Measurements from ENCODE around the gene TERC.

TERC gene

DNA sequence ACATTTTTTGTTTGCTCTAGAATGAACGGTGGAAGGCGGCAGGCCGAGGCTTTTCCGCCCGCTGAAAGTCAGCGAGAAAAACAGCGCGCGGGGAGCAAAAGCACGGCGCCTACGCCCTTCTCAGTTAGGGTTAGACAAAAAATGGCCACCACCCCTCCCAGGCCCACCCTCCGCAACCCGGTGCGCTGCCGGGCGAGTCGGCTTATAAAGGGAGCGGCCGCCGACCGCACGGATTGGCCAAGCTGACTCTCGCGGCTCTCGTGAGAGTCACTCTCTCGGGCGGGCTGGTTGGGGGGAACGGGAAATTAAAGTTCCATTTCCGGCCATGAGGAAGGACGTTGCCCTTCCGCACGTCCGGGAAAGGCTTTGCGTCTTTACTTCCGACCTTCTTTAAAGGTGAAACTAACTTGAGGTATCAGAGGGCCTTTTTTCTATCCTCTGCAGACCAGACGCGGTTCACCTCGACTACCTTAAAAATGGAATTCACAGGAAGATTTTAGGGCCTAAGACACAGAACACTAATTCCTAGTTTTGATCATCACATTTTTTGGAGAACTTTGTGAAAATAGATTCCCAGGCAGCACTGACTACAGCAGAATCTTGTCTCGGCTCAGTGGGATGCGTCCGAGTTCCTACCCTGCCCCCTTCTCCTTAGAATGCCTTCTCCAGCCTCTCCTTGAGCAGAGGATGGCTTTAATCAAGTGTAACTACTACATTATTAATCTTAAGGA, at the start of gene TERC:
TERC (minus strand) TSS at position 179 of the 731 bp plus-strand sequence.
- H2AFZ ChIP-seq (ENCODE audit: low read depth, low read length): peak within 1 kb of the TSS; percentile 97
- no peaks in the 10 kb centered on the region for H4K20me1 ChIP-seq (ENCODE audit: insufficient read depth, low read length)
- TF ChIP-seq EZH2 (IDR thresholded peaks at IDR 0.05; ENCODE audit: borderline replicate concordance, low read depth, low read length, severe bottlenecking): no peak
- TF ChIP-seq, protein P1, sequence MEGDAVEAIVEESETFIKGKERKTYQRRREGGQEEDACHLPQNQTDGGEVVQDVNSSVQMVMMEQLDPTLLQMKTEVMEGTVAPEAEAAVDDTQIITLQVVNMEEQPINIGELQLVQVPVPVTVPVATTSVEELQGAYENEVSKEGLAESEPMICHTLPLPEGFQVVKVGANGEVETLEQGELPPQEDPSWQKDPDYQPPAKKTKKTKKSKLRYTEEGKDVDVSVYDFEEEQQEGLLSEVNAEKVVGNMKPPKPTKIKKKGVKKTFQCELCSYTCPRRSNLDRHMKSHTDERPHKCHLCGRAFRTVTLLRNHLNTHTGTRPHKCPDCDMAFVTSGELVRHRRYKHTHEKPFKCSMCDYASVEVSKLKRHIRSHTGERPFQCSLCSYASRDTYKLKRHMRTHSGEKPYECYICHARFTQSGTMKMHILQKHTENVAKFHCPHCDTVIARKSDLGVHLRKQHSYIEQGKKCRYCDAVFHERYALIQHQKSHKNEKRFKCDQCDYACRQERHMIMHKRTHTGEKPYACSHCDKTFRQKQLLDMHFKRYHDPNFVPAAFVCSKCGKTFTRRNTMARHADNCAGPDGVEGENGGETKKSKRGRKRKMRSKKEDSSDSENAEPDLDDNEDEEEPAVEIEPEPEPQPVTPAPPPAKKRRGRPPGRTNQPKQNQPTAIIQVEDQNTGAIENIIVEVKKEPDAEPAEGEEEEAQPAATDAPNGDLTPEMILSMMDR (IDR thresholded peaks at IDR 0.05; ENCODE audit: borderline replicate concordance, extremely low read depth, low read length, poor library complexity, severe bottlenecking): no peak
- H3K9ac ChIP-seq (ENCODE audit: low read depth, low read length): peak within 1 kb of the TSS; percentile 86
- no peaks in the 10 kb centered on the region for H3K9me3 ChIP-seq (ENCODE audit: insufficient read depth, low read length, severe bottlenecking)
- peak within 1 kb of the TSS; percentile 73 to 91 for H3K4me3 ChIP-seq (ENCODE audit: low read depth in 1 of 2, low read length in 2 of 2)
- peak within 1 kb of the TSS; percentile 94 for H3K27ac ChIP-seq (ENCODE audit: low read length)
- no peaks in the 10 kb centered on the region for H3K79me2 ChIP-seq (ENCODE audit: insufficient read depth, low read length)
- DNase-seq: peak; percentile 93
- ATAC-seq (ENCODE audit: insufficient read depth, low read depth): peak; percentile 87
- no peaks in the 10 kb centered on the region for H3K27me3 ChIP-seq (ENCODE audit: insufficient read depth, low read length, poor library complexity)
- peaks cover 31% of the 10 kb centered on the region for H3K4me1 ChIP-seq (ENCODE audit: insufficient read depth, low read length)
- peak within 1 kb of the TSS; percentile 87 for H3K4me2 ChIP-seq (ENCODE audit: insufficient read depth, low read length)
- H3K36me3 ChIP-seq (ENCODE audit: insufficient read depth, low read length): no peaks in the 10 kb centered on the region

DNA sequence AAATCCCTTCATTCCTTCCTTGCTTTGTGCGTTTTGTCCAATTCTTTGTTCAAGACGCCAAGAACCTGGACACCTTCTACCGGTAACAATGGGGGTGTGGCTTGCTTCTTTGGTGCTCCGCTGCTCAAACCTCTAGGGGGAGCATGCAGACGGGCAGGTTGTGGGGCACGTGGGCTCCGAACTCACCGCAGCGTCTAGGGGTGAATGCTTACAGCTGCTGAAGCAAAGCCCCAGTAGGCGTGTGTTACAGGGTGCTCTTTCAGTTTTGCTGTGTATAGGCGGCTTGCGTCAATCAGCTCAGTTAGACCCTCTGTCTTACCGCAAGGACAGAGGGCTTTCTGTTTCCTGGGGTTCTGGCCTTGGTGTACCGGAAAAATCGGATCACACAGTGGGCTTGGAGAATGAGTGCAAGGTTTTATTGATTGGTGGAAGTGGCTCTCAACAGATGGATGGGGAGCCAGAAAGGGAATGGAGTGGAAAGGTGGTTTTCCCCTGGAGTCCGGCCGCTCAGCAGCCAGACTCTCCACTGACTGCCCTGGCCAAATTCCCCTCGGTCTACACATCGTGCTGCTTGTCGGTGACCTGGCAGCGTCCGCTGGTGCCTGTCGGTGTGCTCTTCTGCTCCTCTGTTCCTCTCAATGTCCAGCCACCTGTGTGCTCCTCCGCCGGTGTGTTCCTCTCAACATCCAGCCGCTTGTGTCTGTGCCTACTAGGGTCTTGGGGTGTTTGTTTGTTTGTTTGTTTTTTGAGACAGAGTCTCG, 49.1 kb upstream of the TERC start:
- Histone ChIP-seq H3K4me2 (ENCODE audit: insufficient read depth, low read length) (peak overlapping the region; percentile 87), H4K20me1 (ENCODE audit: insufficient read depth, low read length) (no peaks in the 10 kb centered on the region), H3K27me3 (ENCODE audit: insufficient read depth, low read length, poor library complexity) (peaks cover 23% of the 10 kb centered on the region), H3K9me3 (ENCODE audit: insufficient read depth, low read length, severe bottlenecking) (peaks cover 7% of the 10 kb centered on the region), H3K36me3 (ENCODE audit: insufficient read depth, low read length) (no peaks in the 10 kb centered on the region), H3K27ac (ENCODE audit: low read length) (peak overlapping the region; percentile 78), H2AFZ (ENCODE audit: low read depth, low read length) (peak overlapping the region; percentile 89), H3K79me2 (ENCODE audit: insufficient read depth, low read length) (no peaks in the 10 kb centered on the region), H3K4me3 (ENCODE audit: low read depth in 1 of 2, low read length in 2 of 2) (peak overlapping the region; percentile 48 to 86; a peak in 3 of 4 replicates), H3K9ac (ENCODE audit: low read depth, low read length) (peak overlapping the region; percentile 72), H3K4me1 (ENCODE audit: insufficient read depth, low read length) (peaks cover 37% of the 10 kb centered on the region)
- ATAC-seq (ENCODE audit: insufficient read depth, low read depth) (peak; percentile 79), DNase-seq (peak; percentile 80)
- no peak for TF ChIP-seq EZH2 (IDR thresholded peaks at IDR 0.05; ENCODE audit: borderline replicate concordance, low read depth, low read length, severe bottlenecking)
- TF ChIP-seq, protein P1 (IDR thresholded peaks at IDR 0.05; ENCODE audit: borderline replicate concordance, extremely low read depth, low read length, poor library complexity, severe bottlenecking): peak; percentile 73

DNA sequence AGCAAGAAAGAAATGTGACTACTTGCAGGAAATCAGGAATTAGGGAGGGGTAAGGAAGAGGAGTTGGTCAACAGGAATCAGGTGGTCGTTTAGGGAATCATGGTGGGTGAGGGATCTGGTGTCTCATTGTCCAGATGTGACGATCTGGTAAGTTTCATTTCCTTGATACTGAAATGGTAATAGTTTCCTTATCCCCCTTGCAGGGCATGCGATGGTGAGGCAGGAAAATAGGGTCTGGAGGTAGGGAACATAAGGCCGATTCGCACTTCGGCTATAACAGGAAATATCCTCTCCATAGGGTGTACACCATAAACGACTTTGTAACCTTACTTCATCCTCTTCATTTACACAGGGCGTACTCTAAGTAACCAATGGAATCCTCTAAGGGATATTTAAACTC, 48.4 kb upstream of the TERC start:
- ATAC-seq (ENCODE audit: insufficient read depth, low read depth) (no peak), DNase-seq (no peak)
- peaks cover 22% of the 10 kb centered on the region for H3K27me3 ChIP-seq (ENCODE audit: insufficient read depth, low read length, poor library complexity)
- peak overlapping the region; percentile 48 to 86; a peak in 3 of 4 replicates for H3K4me3 ChIP-seq (ENCODE audit: low read depth in 1 of 2, low read length in 2 of 2)
- H2AFZ ChIP-seq (ENCODE audit: low read depth, low read length): peak overlapping the region; percentile 89
- H3K36me3 ChIP-seq (ENCODE audit: insufficient read depth, low read length): no peaks in the 10 kb centered on the region
- peak overlapping the region; percentile 78 for H3K27ac ChIP-seq (ENCODE audit: low read length)
- H3K79me2 ChIP-seq (ENCODE audit: insufficient read depth, low read length): no peaks in the 10 kb centered on the region
- H3K4me2 ChIP-seq (ENCODE audit: insufficient read depth, low read length): peak overlapping the region; percentile 87
- TF ChIP-seq, protein P1 (IDR thresholded peaks at IDR 0.05; ENCODE audit: borderline replicate concordance, extremely low read depth, low read length, poor library complexity, severe bottlenecking): no peak
- TF ChIP-seq EZH2 (IDR thresholded peaks at IDR 0.05; ENCODE audit: borderline replicate concordance, low read depth, low read length, severe bottlenecking): no peak
- no peaks in the 10 kb centered on the region for H4K20me1 ChIP-seq (ENCODE audit: insufficient read depth, low read length)
- H3K9me3 ChIP-seq (ENCODE audit: insufficient read depth, low read length, severe bottlenecking): peaks cover 7% of the 10 kb centered on the region
- H3K4me1 ChIP-seq (ENCODE audit: insufficient read depth, low read length): peaks cover 37% of the 10 kb centered on the region
- peak overlapping the region; percentile 72 for H3K9ac ChIP-seq (ENCODE audit: low read depth, low read length)
